Measurements from ENCODE around the gene TDRD1.

Gene TDRD1

GRCh38 chr10:114273910-114274309 is 94.8 kb downstream of the TDRD1 start:
- Histone ChIP-seq H3K36me3 (no peaks in the 10 kb centered on the region), H4K20me1 (no peaks in the 10 kb centered on the region), H3K9me3 (replicated peaks in 1 of 11) (no peaks in the 10 kb centered on the region), H3K9ac (no peak overlapping the region), H3K27me3 (no peaks in the 10 kb centered on the region), H3K4me2 (no peak overlapping the region), H3K4me1 (peaks cover 0 to 15% (median 0%) of the 10 kb centered on the region in 10 experiments; a peak in 3 of 20 replicates), H3K4me3 (no peak overlapping the region), H3K27ac (no peak overlapping the region)
- TF ChIP-seq Cebpa-rat (IDR thresholded peaks at IDR 0.05) = no peak

- Histone ChIP-seq H3K4me3 (no peak overlapping the region), H3K4me1 (peaks cover 0 to 15% (median 0%) of the 10 kb centered on the region in 10 experiments; a peak in 3 of 20 replicates), H3K36me3 (no peaks in the 10 kb centered on the region), H3K27me3 (no peaks in the 10 kb centered on the region), H3K27ac (no peak overlapping the region), H3K9ac (no peak overlapping the region), H4K20me1 (no peaks in the 10 kb centered on the region), H3K9me3 (replicated peaks in 1 of 11) (no peaks in the 10 kb centered on the region), H3K4me2 (no peak overlapping the region)
- no peak for TF ChIP-seq Cebpa-rat (IDR thresholded peaks at IDR 0.05)
Observed at GRCh38 chr10:114274616-114275453, 95.7 kb downstream of the TDRD1 start.

GRCh38 chr10:114276066-114276465 is 96.9 kb downstream of the TDRD1 start:
- Histone ChIP-seq H3K36me3 (no peaks in the 10 kb centered on the region), H3K27me3 (no peaks in the 10 kb centered on the region), H3K9ac (no peak overlapping the region), H3K4me3 (no peak overlapping the region), H3K4me1 (peaks cover 0 to 15% (median 0%) of the 10 kb centered on the region in 10 experiments; a peak in 3 of 20 replicates), H4K20me1 (no peaks in the 10 kb centered on the region), H3K9me3 (replicated peaks in 1 of 11) (no peaks in the 10 kb centered on the region), H3K4me2 (no peak overlapping the region), H3K27ac (no peak overlapping the region)
- no peak for TF ChIP-seq Cebpa-rat (IDR thresholded peaks at IDR 0.05)

GRCh38 chr10:114276671-114277070 is 97.5 kb downstream of the TDRD1 start:
- no peak for TF ChIP-seq Cebpa-rat (IDR thresholded peaks at IDR 0.05)
- H3K9ac ChIP-seq = no peak overlapping the region
- no peak overlapping the region for H3K27ac ChIP-seq
- no peaks in the 10 kb centered on the region for H3K9me3 ChIP-seq (replicated peaks in 1 of 11)
- no peak overlapping the region for H3K4me2 ChIP-seq
- peaks cover 0 to 11% (median 0%) of the 10 kb centered on the region in 10 experiments; a peak in 3 of 20 replicates for H3K4me1 ChIP-seq
- no peaks in the 10 kb centered on the region for H4K20me1 ChIP-seq
- H3K36me3 ChIP-seq = no peaks in the 10 kb centered on the region
- no peak overlapping the region for H3K4me3 ChIP-seq
- H3K27me3 ChIP-seq = no peaks in the 10 kb centered on the region

GRCh38 chr10:114278140-114278883 is 99.2 kb downstream of the TDRD1 start:
- Histone ChIP-seq H3K9ac (no peak overlapping the region), H4K20me1 (no peaks in the 10 kb centered on the region), H3K4me3 (no peak overlapping the region), H3K4me1 (no peaks in the 10 kb centered on the region), H3K9me3 (replicated peaks in 1 of 11) (no peaks in the 10 kb centered on the region), H3K27me3 (no peaks in the 10 kb centered on the region), H3K4me2 (no peak overlapping the region), H3K27ac (no peak overlapping the region), H3K36me3 (no peaks in the 10 kb centered on the region)
- no peak for TF ChIP-seq Cebpa-rat (IDR thresholded peaks at IDR 0.05)

- TF ChIP-seq Cebpa-rat (IDR thresholded peaks at IDR 0.05) = no peak
- H3K4me3 ChIP-seq = no peak overlapping the region
- H3K4me1 ChIP-seq = peaks cover 0 to 2% (median 0%) of the 10 kb centered on the region in 10 experiments; a peak in 3 of 20 replicates
- no peak overlapping the region for H3K4me2 ChIP-seq
- H4K20me1 ChIP-seq = no peaks in the 10 kb centered on the region
- no peak overlapping the region for H3K9ac ChIP-seq
- no peaks in the 10 kb centered on the region for H3K36me3 ChIP-seq
- no peaks in the 10 kb centered on the region for H3K27me3 ChIP-seq
- no peak overlapping the region for H3K27ac ChIP-seq
- H3K9me3 ChIP-seq (replicated peaks in 1 of 11) = no peaks in the 10 kb centered on the region
Observed at GRCh38 chr10:114278884-114279191, 99.7 kb downstream of the TDRD1 start.

- H3K4me3 ChIP-seq = no peak overlapping the region
- no peaks in the 10 kb centered on the region for H3K27me3 ChIP-seq
- H3K27ac ChIP-seq = no peak overlapping the region
- no peaks in the 10 kb centered on the region for H4K20me1 ChIP-seq
- no peak overlapping the region for H3K9ac ChIP-seq
- H3K36me3 ChIP-seq = no peaks in the 10 kb centered on the region
- H3K4me1 ChIP-seq = peaks cover 0 to 6% (median 4%) of the 10 kb centered on the region in 10 experiments; a peak in 13 of 20 replicates
- H3K9me3 ChIP-seq (replicated peaks in 1 of 11) = no peaks in the 10 kb centered on the region
- H3K4me2 ChIP-seq = no peak overlapping the region
- no peak for TF ChIP-seq Cebpa-rat (IDR thresholded peaks at IDR 0.05)
Observed at GRCh38 chr10:114279289-114279688, 100.1 kb downstream of the TDRD1 start.

- Histone ChIP-seq H3K27me3 (no peaks in the 10 kb centered on the region), H3K36me3 (no peaks in the 10 kb centered on the region), H3K27ac (no peak overlapping the region), H3K4me2 (no peak overlapping the region), H3K9ac (no peak overlapping the region), H3K4me1 (peaks cover 0 to 14% (median 12%) of the 10 kb centered on the region in 10 experiments; a peak in 13 of 20 replicates), H4K20me1 (no peaks in the 10 kb centered on the region; a peak in 1 of 22 replicates), H3K4me3 (no peak overlapping the region), H3K9me3 (replicated peaks in 1 of 11) (no peaks in the 10 kb centered on the region)
- TF ChIP-seq Cebpa-rat (IDR thresholded peaks at IDR 0.05) = no peak
Observed at GRCh38 chr10:114279901-114280644, 100.9 kb downstream of the TDRD1 start.

- Histone ChIP-seq H3K4me2 (no peak overlapping the region), H3K4me1 (peaks cover 0 to 15% (median 12%) of the 10 kb centered on the region in 10 experiments; a peak in 13 of 20 replicates), H3K4me3 (no peak overlapping the region), H3K9ac (no peak overlapping the region), H4K20me1 (no peaks in the 10 kb centered on the region; a peak in 1 of 22 replicates), H3K36me3 (no peaks in the 10 kb centered on the region), H3K27ac (no peak overlapping the region), H3K9me3 (replicated peaks in 1 of 11) (no peaks in the 10 kb centered on the region), H3K27me3 (no peaks in the 10 kb centered on the region)
- TF ChIP-seq Cebpa-rat (IDR thresholded peaks at IDR 0.05) = no peak
Observed at GRCh38 chr10:114281006-114281405, 101.9 kb downstream of the TDRD1 start.
